ENCODE results near the gene CFLAR.
"Not testable (repeated sequence)": the region's sequence is repeated elsewhere in the genome, so short reads cannot be mapped to it uniquely, and the experiment has no call there.

The CFLAR gene

DNA sequence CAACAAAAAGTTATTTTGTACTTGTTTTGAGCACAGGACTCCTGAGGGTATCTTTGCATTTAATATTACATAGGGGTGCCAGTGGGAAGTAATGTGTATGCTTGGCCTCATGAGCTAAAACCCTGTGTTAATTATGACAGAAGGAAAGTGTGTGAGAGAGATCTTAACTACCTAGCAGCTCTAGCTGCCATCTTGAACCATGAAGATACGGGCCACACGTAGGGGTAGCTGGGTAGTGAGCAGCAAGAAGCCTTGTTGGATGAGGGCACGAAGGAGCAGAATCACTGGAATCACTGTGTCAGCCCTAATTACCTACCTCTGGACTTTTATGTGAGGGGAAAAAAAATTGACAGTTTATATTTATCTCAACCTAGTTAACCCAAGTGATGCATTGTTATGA, 51.6 kb downstream of the CFLAR start:
- TF ChIP-seq, protein P1, sequence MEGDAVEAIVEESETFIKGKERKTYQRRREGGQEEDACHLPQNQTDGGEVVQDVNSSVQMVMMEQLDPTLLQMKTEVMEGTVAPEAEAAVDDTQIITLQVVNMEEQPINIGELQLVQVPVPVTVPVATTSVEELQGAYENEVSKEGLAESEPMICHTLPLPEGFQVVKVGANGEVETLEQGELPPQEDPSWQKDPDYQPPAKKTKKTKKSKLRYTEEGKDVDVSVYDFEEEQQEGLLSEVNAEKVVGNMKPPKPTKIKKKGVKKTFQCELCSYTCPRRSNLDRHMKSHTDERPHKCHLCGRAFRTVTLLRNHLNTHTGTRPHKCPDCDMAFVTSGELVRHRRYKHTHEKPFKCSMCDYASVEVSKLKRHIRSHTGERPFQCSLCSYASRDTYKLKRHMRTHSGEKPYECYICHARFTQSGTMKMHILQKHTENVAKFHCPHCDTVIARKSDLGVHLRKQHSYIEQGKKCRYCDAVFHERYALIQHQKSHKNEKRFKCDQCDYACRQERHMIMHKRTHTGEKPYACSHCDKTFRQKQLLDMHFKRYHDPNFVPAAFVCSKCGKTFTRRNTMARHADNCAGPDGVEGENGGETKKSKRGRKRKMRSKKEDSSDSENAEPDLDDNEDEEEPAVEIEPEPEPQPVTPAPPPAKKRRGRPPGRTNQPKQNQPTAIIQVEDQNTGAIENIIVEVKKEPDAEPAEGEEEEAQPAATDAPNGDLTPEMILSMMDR (IDR thresholded peaks at IDR 0.05; ENCODE audit: borderline replicate concordance, insufficient read depth, low read depth, low read length): no peak
- no peak overlapping the region for H3K4me3 ChIP-seq (ENCODE audit: low read depth, low read length)

- H3K4me3 ChIP-seq (ENCODE audit: low read depth, low read length): not testable (repeated sequence)
Observed at GRCh38 chr2:201168496-201168895, 52.5 kb downstream of the CFLAR start.

DNA sequence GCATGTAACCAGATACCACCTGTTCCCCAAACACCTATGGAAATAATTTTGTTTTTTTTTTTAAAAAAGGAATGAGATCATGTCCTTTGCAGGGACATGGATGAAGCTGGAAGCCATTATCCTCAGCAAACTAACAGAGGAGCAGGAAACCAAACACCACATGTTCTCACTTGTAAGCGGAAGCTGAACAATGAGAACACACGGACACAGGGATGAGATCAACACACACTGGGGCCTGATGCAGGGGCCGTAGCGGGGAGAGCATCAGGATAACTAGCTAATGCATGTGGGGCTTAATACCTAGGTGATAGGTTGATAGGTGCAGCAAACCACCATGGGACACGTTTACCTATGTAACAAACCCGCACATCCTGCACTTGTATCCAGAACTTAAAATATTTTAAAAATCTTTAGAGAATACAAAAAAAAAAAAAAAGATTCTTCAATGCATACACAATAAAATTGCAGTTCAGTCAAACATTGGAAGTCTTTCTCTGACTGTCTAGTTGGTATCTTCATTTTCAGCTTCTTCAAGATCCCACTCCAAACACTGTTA, 55.4 kb downstream of the CFLAR start:
- TF ChIP-seq, protein P1 (IDR thresholded peaks at IDR 0.05; ENCODE audit: borderline replicate concordance, insufficient read depth, low read depth, low read length): no peak
- H3K4me3 ChIP-seq (ENCODE audit: low read depth, low read length): no peak overlapping the region

DNA sequence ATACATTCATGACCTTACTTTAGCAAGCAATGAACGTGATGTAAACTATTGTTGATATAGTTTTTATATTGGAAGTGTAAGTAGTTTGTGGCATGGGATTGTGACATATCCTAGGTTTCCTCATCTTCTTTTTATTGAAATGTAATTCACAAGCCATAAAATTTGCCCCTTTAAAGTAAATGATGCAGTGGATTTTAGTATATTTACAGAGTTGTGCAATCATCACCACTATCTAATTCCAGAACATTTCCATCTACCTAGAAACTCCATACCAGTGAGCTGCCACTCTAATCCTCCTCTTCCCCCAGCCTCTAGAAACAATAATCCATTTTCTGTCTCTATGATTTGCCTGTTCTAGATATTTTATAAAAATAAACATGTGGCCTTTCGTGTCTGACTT, 56.3 kb downstream of the CFLAR start:
- no peak overlapping the region for H3K4me3 ChIP-seq (ENCODE audit: low read depth, low read length)
- TF ChIP-seq, protein P1 (IDR thresholded peaks at IDR 0.05; ENCODE audit: borderline replicate concordance, insufficient read depth, low read depth, low read length): no peak

GRCh38 chr2:201174687-201175086, 58.7 kb downstream of the CFLAR start:
- H3K4me3 ChIP-seq (ENCODE audit: low read depth, low read length): no peak overlapping the region
- TF ChIP-seq, protein P1 (IDR thresholded peaks at IDR 0.05; ENCODE audit: borderline replicate concordance, insufficient read depth, low read depth, low read length): no peak

- no peak overlapping the region for H3K4me3 ChIP-seq (ENCODE audit: low read depth, low read length)
- TF ChIP-seq, protein P1 (IDR thresholded peaks at IDR 0.05; ENCODE audit: borderline replicate concordance, insufficient read depth, low read depth, low read length): no peak
Observed at GRCh38 chr2:201176081-201176481, 60.1 kb downstream of the CFLAR start.

GRCh38 chr2:201180010-201180409, 64.0 kb downstream of the CFLAR start:
- H3K4me3 ChIP-seq (ENCODE audit: low read depth, low read length): no peak overlapping the region
- TF ChIP-seq, protein P1 (IDR thresholded peaks at IDR 0.05; ENCODE audit: borderline replicate concordance, insufficient read depth, low read depth, low read length): no peak

Data from GM12875 (cell line).